Measurements from ENCODE around the gene MTHFR. TPM values are rescaled to one million over a fixed set of nuclear protein-coding genes. Genes with fewer than 3 reads are reported as not detected.

The MTHFR gene
- total and polyA plus RNA-seq, 8 donors, result 9.6 to 19.1 (median 15.6) TPM

DNA sequence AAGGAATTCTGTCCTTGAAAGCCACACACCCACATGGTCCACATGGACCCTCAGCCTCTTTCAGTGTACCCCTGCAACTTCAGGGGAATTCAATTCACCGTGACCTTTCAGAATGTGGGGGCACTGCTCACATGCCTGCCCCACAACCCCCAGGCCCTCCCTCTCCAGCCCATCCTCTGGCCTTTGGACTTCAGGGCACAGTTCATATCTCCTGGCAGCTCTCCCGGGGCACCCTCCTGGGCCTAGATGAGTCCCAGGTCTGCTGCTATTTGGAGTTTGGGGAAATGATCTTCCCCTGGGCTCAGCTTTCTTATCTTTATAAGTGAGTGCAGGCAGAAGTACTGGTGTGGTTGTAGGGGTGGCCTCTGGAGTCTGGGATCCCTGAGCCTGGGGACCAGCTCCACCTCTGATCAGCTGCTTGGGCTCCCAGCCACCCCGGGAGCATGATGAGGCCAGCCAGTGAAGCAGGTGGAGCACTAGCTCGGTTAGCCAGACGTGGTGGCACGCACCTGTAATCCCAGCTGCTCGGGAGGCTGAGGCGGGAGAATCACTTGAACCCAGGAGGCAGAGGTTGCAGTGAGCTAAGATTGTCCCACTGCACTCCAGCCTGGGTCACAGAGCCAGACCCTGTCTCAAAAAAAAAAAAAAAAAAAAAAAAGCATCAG is 28.0 kb downstream of the MTHFR start:
- TF ChIP-seq, protein P1, sequence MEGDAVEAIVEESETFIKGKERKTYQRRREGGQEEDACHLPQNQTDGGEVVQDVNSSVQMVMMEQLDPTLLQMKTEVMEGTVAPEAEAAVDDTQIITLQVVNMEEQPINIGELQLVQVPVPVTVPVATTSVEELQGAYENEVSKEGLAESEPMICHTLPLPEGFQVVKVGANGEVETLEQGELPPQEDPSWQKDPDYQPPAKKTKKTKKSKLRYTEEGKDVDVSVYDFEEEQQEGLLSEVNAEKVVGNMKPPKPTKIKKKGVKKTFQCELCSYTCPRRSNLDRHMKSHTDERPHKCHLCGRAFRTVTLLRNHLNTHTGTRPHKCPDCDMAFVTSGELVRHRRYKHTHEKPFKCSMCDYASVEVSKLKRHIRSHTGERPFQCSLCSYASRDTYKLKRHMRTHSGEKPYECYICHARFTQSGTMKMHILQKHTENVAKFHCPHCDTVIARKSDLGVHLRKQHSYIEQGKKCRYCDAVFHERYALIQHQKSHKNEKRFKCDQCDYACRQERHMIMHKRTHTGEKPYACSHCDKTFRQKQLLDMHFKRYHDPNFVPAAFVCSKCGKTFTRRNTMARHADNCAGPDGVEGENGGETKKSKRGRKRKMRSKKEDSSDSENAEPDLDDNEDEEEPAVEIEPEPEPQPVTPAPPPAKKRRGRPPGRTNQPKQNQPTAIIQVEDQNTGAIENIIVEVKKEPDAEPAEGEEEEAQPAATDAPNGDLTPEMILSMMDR (IDR thresholded peaks at IDR 0.05), result no peak
- no peaks in the 10 kb centered on the region for H3K4me1 ChIP-seq
- H3K36me3 ChIP-seq, result no peaks in the 10 kb centered on the region
- H3K27me3 ChIP-seq, result no peaks in the 10 kb centered on the region
- ATAC-seq (no peak), FAIRE-seq (no peak), DNase-seq (no peak)
- no peak overlapping the region for H3K27ac ChIP-seq
- no peak overlapping the region for H3K4me3 ChIP-seq
- H3K9me3 ChIP-seq, result no peaks in the 10 kb centered on the region
- 77 to 84% methylated on average over 8 of the region's 8 CpGs for WGBS, 2 donors
- intact Hi-C loops (cut with DNase I), result no loop called here

DNA sequence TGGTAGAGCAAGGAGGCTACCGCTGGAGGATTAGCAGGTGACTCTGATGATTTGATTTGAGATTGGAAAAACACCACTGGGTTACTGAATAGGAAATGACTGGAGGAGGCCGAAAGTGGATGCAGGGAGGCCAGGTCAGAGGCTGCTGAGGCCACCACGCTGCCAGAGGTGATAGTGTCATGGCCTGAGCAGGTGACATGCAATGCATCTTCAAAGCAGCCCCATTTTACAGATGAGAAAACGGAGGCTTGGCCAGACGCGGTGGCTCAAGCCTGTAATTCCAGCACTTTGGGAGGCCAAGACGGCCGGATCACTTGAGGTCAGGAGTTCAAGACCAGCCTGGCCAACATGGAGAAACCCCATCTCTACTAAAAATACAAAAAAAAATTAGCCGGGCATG is 31.0 kb downstream of the MTHFR start:
- intact Hi-C loops (cut with DNase I), result no loop called here
- FAIRE-seq, result no peak
- Histone ChIP-seq H3K9me3 (no peaks in the 10 kb centered on the region), H3K27me3 (no peaks in the 10 kb centered on the region), H3K36me3 (no peaks in the 10 kb centered on the region), H3K27ac (no peak overlapping the region), H3K4me3 (no peak overlapping the region), H3K4me1 (no peaks in the 10 kb centered on the region)
- no peak for DNase-seq
- no peak for ATAC-seq
- TF ChIP-seq, protein P1 (IDR thresholded peaks at IDR 0.05), result no peak
- 88 to 90% methylated on average over 9 of the region's 9 CpGs for WGBS, 2 donors

DNA sequence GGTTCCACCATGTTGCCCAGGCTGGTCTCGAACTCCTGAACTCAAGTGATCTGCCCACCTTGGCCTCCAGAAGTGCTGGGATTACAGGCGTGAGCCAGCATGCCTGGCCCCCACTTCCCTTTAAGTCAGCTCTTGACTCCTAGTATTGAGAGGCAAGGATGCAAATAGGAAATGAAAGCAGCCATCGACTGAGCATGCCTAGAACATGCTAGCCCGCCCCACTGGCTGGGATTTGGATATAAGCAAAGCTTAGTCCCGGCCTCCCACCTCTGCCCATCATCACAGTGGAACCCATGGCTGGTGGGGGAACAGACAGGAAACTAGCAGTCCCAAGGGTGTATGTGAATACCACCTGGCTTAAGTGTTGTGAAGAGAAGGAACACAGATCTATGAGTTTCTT is 33.3 kb downstream of the MTHFR start:
- no peaks in the 10 kb centered on the region for H3K9me3 ChIP-seq
- ATAC-seq (no peak), DNase-seq (no peak), FAIRE-seq (no peak)
- no peaks in the 10 kb centered on the region for H3K27me3 ChIP-seq
- TF ChIP-seq, protein P1 (IDR thresholded peaks at IDR 0.05), result no peak
- H3K36me3 ChIP-seq, result no peaks in the 10 kb centered on the region
- H3K27ac ChIP-seq, result no peak overlapping the region
- intact Hi-C loops (cut with DNase I), result no loop called here
- H3K4me3 ChIP-seq, result no peak overlapping the region
- WGBS, 2 donors, result 70 to 76% methylated on average over 5 of the region's 5 CpGs
- H3K4me1 ChIP-seq, result no peaks in the 10 kb centered on the region

DNA sequence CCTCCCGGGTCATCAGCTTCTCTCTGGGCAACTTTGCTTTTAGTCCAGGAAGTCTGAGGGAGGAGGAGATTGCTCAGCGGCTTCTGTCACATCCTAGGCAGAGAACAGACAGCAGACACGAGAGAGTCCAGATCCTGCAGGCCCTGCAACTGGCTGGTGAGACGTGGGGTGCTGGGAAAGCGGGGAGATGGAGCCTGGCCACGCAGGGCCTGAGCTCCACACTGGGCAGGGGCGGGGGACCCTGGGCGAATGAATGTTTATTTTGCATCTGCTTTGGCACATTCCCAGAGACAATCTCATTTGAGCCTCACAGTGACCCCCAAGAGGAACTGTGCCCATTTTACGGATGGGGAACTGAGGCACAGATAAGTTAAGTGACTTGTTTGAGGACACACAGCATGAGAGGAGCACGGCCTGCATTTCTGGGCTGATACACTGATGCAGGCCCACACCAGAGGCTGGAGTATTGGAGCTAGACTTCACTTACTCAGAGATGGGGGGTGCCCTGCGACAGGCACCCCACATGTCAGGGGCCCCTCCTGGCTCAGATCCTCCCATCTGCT is 34.2 kb downstream of the MTHFR start:
- FAIRE-seq (no peak), DNase-seq (no peak), ATAC-seq (no peak)
- Histone ChIP-seq H3K36me3 (no peaks in the 10 kb centered on the region), H3K4me1 (no peaks in the 10 kb centered on the region), H3K27ac (no peak overlapping the region), H3K9me3 (no peaks in the 10 kb centered on the region), H3K4me3 (no peak overlapping the region), H3K27me3 (no peaks in the 10 kb centered on the region)
- TF ChIP-seq, protein P1 (IDR thresholded peaks at IDR 0.05), result no peak
- intact Hi-C loops (cut with DNase I), result no loop called here
- 61 to 69% methylated on average over 11 of the region's 11 CpGs for WGBS, 2 donors

DNA sequence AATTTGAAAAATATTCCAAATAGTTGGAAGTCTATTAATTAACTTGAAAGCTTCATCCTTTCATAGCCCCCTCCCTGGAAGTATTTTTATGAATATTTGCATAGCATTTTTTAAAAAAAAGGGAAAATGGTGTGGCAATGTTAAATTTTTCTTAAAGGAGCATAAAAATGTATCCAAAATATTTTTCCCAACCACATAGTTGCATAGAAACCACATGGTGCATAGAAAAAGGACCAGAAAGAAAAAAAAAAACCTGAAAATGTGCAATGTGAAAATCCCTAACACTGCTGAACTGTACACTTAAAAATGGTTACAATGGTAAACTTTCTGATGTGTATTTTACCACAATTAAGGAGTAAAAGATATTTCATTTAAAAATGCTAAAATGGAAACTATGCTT is 35.8 kb downstream of the MTHFR start:
- Histone ChIP-seq H3K27me3 (no peaks in the 10 kb centered on the region), H3K36me3 (no peaks in the 10 kb centered on the region), H3K4me1 (no peaks in the 10 kb centered on the region), H3K4me3 (no peak overlapping the region), H3K9me3 (no peaks in the 10 kb centered on the region), H3K27ac (no peak overlapping the region)
- ATAC-seq, result no peak
- no peak for FAIRE-seq
- intact Hi-C loops (cut with DNase I), result no loop called here
- no peak for DNase-seq
- TF ChIP-seq, protein P1 (IDR thresholded peaks at IDR 0.05), result no peak
